H1 (cell line): ENCODE results near the gene PIGT. TPM values are rescaled to one million over a fixed set of nuclear protein-coding genes. Genes with fewer than 3 reads are reported as not detected.

Source experiments
- CTCF ChIA-PET: fragments of 300-600 bp; sonication (Branson Sonifier 250); formaldehyde crosslinking; loops from one replicate; lab custom pipeline; 2021; ENCODE audit not compliant: partially characterized antibody; lab: Charles Lee
- POLR2A ChIA-PET: fragments of 300-600 bp; sonication (Branson Sonifier 250); formaldehyde crosslinking; loops from one replicate; lab custom pipeline; 2021; ENCODE audit warnings: inconsistent platforms; ENCODE audit not compliant: partially characterized antibody; lab: Charles Lee
- DNase-seq, 2 experiments: peaks; one replicate each; pipeline versions ENCODE4 v3.0.0 to v3.0.0-alpha.2; 2010 to 2022; ENCODE audit warnings: low spot score in 2 of 2, low read depth in 1 of 2, mixed read lengths in 1 of 2
- FAIRE-seq: peaks from 2 replicates; lab custom pipeline; 2011; peaks lifted over from hg19 to GRCh38; lab: Jason Lieb, UNC
- H2AFZ ChIP-seq: 2 replicates; pipeline ENCODE4 v1.8.1; 2012; ENCODE audit warnings: low read length, inconsistent platforms
- H2AK5ac ChIP-seq: 2 replicates; pipeline ENCODE4 v1.6.1; 2013; ENCODE audit warnings: low read depth, low read length
- H2BK120ac ChIP-seq: replicated peaks from 2 replicates; pipeline ENCODE3; 2013; ENCODE audit warnings: low read depth, low read length, inconsistent platforms
- H2BK12ac ChIP-seq: 2 replicates; pipeline ENCODE4 v1.6.1; 2013; ENCODE audit warnings: low read depth, low read length
- H2BK15ac ChIP-seq: 2 replicates; pipeline ENCODE4 v1.6.1; 2013; ENCODE audit warnings: low read length
- H2BK20ac ChIP-seq: 2 replicates; pipeline ENCODE4 v1.6.1; 2013; ENCODE audit warnings: low read length
- H2BK5ac ChIP-seq: 2 replicates; pipeline ENCODE4 v1.6.1; 2013; ENCODE audit warnings: low read depth, low read length
- H3K14ac ChIP-seq: 2 replicates; pipeline ENCODE4 v1.6.1; 2013; ENCODE audit warnings: inconsistent platforms; ENCODE audit not compliant: insufficient read length
- H3K18ac ChIP-seq: 2 replicates; pipeline ENCODE4 v1.6.1; 2013; ENCODE audit warnings: low read length; ENCODE audit errors: extremely low read depth
- H3K23ac ChIP-seq: 2 replicates; pipeline ENCODE4 v1.6.1; 2013; ENCODE audit warnings: inconsistent platforms; ENCODE audit not compliant: insufficient read length
- H3K23me2 ChIP-seq: 2 replicates; pipeline ENCODE4 v1.6.1; 2013; ENCODE audit warnings: low read depth, low read length
- H3K27ac ChIP-seq: 2 replicates; pipeline ENCODE4 v1.6.1; 2011; ENCODE audit warnings: low read depth, low read length, inconsistent platforms
- H3K27me3 ChIP-seq, 4 experiments: replicated peaks in 1 of 4; 1 replicate in 1 of 4; 2 replicates in 3 of 4; pipeline versions ENCODE4 v1.6.1 to v1.8.1; 2011 to 2013; ENCODE audit warnings: low read length in 3 of 4, mild to moderate bottlenecking in 3 of 4, inconsistent platforms in 2 of 4, mixed read lengths in 2 of 4, moderate library complexity in 1 of 4; ENCODE audit not compliant: control insufficient read depth in 3 of 4, insufficient read depth in 3 of 4; ENCODE audit errors: extremely low read depth in 1 of 4
- H3K36me3 ChIP-seq, 4 experiments: 2 replicates each; pipeline versions ENCODE4 v1.6.1 to v1.8.1; 2011 to 2013; ENCODE audit warnings: mild to moderate bottlenecking in 4 of 4, low read length in 3 of 4, moderate library complexity in 2 of 4, control low read depth in 1 of 4, inconsistent platforms in 1 of 4; ENCODE audit not compliant: insufficient read depth in 4 of 4, control insufficient read depth in 2 of 4
- H3K4ac ChIP-seq: replicated peaks from 2 replicates; pipeline ENCODE3; 2013; ENCODE audit warnings: low read length, low read depth, mixed read lengths, inconsistent platforms; ENCODE audit not compliant: insufficient read length
- H3K4me1 ChIP-seq, 4 experiments: replicated peaks in 1 of 4; 1 replicate in 1 of 4; 2 replicates in 3 of 4; pipeline versions ENCODE4 v1.6.1 to v1.8.1; 2011 to 2013; ENCODE audit warnings: low read length in 3 of 4, inconsistent platforms in 2 of 4, mixed read lengths in 1 of 4; ENCODE audit not compliant: insufficient read depth in 4 of 4, control insufficient read depth in 3 of 4
- H3K4me2 ChIP-seq, 2 experiments: 2 replicates each; pipeline versions ENCODE4 v1.6.1 to v1.8.1; 2011 to 2013; ENCODE audit warnings: low read depth in 2 of 2, low read length in 2 of 2, control low read depth in 1 of 2, inconsistent platforms in 1 of 2, mild to moderate bottlenecking in 1 of 2; ENCODE audit not compliant: insufficient read depth in 1 of 2
- H3K4me3 ChIP-seq, 4 experiments: fragments of 200-600, 300-600 bp in 1 of 4; sonication (generic), shearing (Covaris generic), sonication (Bioruptor Twin) in 1 of 4; 2 replicates each; pipeline versions ENCODE4 v1.5.1 to v1.8.1; 2011 to 2016; ENCODE audit warnings: low read length in 4 of 4, low read depth in 3 of 4, control low read depth in 2 of 4, inconsistent platforms in 2 of 4, mild to moderate bottlenecking in 2 of 4, mixed read lengths in 1 of 4, moderate library complexity in 1 of 4; ENCODE audit not compliant: insufficient read depth in 2 of 4; ENCODE audit errors: extremely low read depth in 1 of 4
- H3K56ac ChIP-seq: replicated peaks from 2 replicates; pipeline ENCODE3; 2013; ENCODE audit warnings: low read depth, mild to moderate bottlenecking, mixed read lengths, low read length, inconsistent platforms; ENCODE audit not compliant: insufficient read length
- H3K79me1 ChIP-seq: 2 replicates; pipeline ENCODE4 v1.6.1; 2013; ENCODE audit warnings: low read depth, low read length, control low read depth
- H3K79me2 ChIP-seq, 2 experiments: 2 replicates each; pipeline versions ENCODE4 v1.6.1 to v1.8.1; 2012 to 2013; ENCODE audit warnings: low read length in 2 of 2, mild to moderate bottlenecking in 2 of 2, inconsistent platforms in 1 of 2; ENCODE audit not compliant: insufficient read depth in 2 of 2, control insufficient read depth in 1 of 2
- H3K9ac ChIP-seq, 4 experiments: replicated peaks in 1 of 4; 1 replicate in 1 of 4; 2 replicates in 3 of 4; pipeline versions ENCODE4 v1.6.1 to v1.8.1; 2011 to 2013; ENCODE audit warnings: low read depth in 3 of 4, low read length in 3 of 4, control low read depth in 2 of 4, mild to moderate bottlenecking in 2 of 4, moderate library complexity in 2 of 4, inconsistent platforms in 1 of 4; ENCODE audit errors: extremely low read depth in 1 of 4
- H3K9me3 ChIP-seq, 2 experiments: 2 replicates each; pipeline versions ENCODE4 v1.6.1 to v1.8.1; 2012 to 2013; ENCODE audit warnings: mild to moderate bottlenecking in 2 of 2, moderate library complexity in 2 of 2, control low read depth in 1 of 2, inconsistent platforms in 1 of 2, low read depth in 1 of 2, low read length in 1 of 2, mixed read lengths in 1 of 2; ENCODE audit not compliant: insufficient read depth in 2 of 2
- H4K20me1 ChIP-seq, 2 experiments: replicated peaks in 1 of 2; 2 replicates each; pipeline versions ENCODE3 to v1.8.1; 2011 to 2013; ENCODE audit warnings: inconsistent platforms in 2 of 2, low read length in 2 of 2, mild to moderate bottlenecking in 1 of 2; ENCODE audit not compliant: insufficient read depth in 2 of 2, control insufficient read depth in 1 of 2
- H4K5ac ChIP-seq: 2 replicates; pipeline ENCODE4 v1.6.1; 2013; ENCODE audit warnings: low read length, low read depth, mixed read lengths, inconsistent platforms; ENCODE audit not compliant: insufficient read length
- H4K8ac ChIP-seq: 2 replicates; pipeline ENCODE4 v1.8.0; 2013; ENCODE audit warnings: mild to moderate bottlenecking, moderate library complexity, low read length, inconsistent platforms; ENCODE audit not compliant: insufficient read depth; ENCODE audit errors: extremely low read depth
- H4K91ac ChIP-seq: replicated peaks from 2 replicates; pipeline ENCODE3; 2013; ENCODE audit warnings: low read length, mixed read lengths, inconsistent platforms; ENCODE audit not compliant: insufficient read length
- BRCA1 ChIP-seq: IDR thresholded peaks from 2 replicates; pipeline ENCODE4 v1.6.1; 2012; ENCODE audit warnings: low read depth, low read length, improper control_type of control experiment
- EZH2 ChIP-seq: fragments of 200-600 bp; sonication (generic); IDR thresholded peaks from 2 replicates; pipeline ENCODE4 v1.7.1; 2012; ENCODE audit warnings: low read depth, mild to moderate bottlenecking, moderate library complexity, low read length, inconsistent platforms; ENCODE audit not compliant: severe bottlenecking
- KDM1A ChIP-seq: fragments of 200-600, 300-600 bp; sonication (generic); IDR thresholded peaks from 2 replicates; pipeline ENCODE4 v1.7.1; 2016; ENCODE audit warnings: mild to moderate bottlenecking, low read length, borderline replicate concordance
- SIRT6 ChIP-seq: IDR thresholded peaks from one replicate; pipeline ENCODE4 v1.7.1; 2012; ENCODE audit warnings: low read length, inconsistent platforms
- YY1 ChIP-seq: IDR thresholded peaks from 2 replicates; pipeline ENCODE4 v1.6.1; 2011; ENCODE audit warnings: low read depth, mild to moderate bottlenecking, low read length
- WGBS, 2 experiments: shearing (Covaris generic) in 1 of 2; methylation state at CpG; one replicate each; pipeline versions ENCODE4 v1.1.6 to v1.1.7; 2013 to 2015; ENCODE audit warnings: low lambda C conversion rate in 2 of 2, mixed read lengths in 2 of 2, inconsistent platforms in 1 of 2, low coverage in 1 of 2, missing lambda C conversion rate in 1 of 2; ENCODE audit not compliant: insufficient replicate concordance in 2 of 2, insufficient coverage in 1 of 2, insufficient read length in 1 of 2; ENCODE audit errors: extremely low coverage in 1 of 2, missing lambda C conversion rate in 1 of 2; 5-methylcytosine and 5-hydroxymethylcytosine counted together
- polyA plus RNA-seq, 7 experiments: library from polyadenylated mRNA; depleted of rRNA in 3 of 7; stranded (reverse) in 5 of 7; unstranded in 2 of 7; fragments of >200 nt in 5 of 7; fragments of 200-250 nt in 2 of 7; gene quantifications; 1 replicate in 5 of 7; 2 replicates in 1 of 7; 4 replicates in 1 of 7; pipeline versions ENCODE4 v1.2.1 to v1.2.3, GENCODE V29; 2011 to 2013; ENCODE audit warnings: missing spikeins in 2 of 7, mixed read lengths in 2 of 7
- total RNA-seq: library from RNA; stranded (reverse); fragmentation: NEBNext Ultra II Directional; extraction: Animal tissue kit (Norgen Biotek cat#: 25700); gene quantifications from 2 replicates; pipeline ENCODE4 v1.2.1, GENCODE V29; 2021

Gene PIGT
- total and polyA plus RNA-seq, 2 of the 8 experiments (the other 6 are each of a cell fraction or from before 2014, with no cell fraction given), result 66.0 to 89.7 TPM

GRCh38 chr20:45374966-45375365 lies 41.0 kb upstream of the PIGT start:
- Histone ChIP-seq H3K23me2 (peaks cover 4% of the 10 kb centered on the region), H4K91ac (no peak overlapping the region), H3K79me2 (no peaks in the 10 kb centered on the region)
- TF ChIP-seq EZH2 (no peak), YY1 (no peak), SIRT6 (no peak), KDM1A (no peak), BRCA1 (no peak)
- TF ChIP-seq, all 59 proteins: peak for 0
- no peak overlapping the region for H2BK120ac ChIP-seq
- no peak overlapping the region for H3K23ac ChIP-seq
- H3K9me3 ChIP-seq, result no peaks in the 10 kb centered on the region
- H3K14ac ChIP-seq, result no peak overlapping the region
- no peak overlapping the region for H2BK5ac ChIP-seq
- H3K4me3 ChIP-seq, result no peak overlapping the region
- no peak overlapping the region for H2AFZ ChIP-seq
- H3K18ac ChIP-seq, result no peak overlapping the region
- 98% methylated on average over 14 of the region's 14 CpGs; no CpG with 5 or more reads in 1 of the 2 experiments for WGBS, 2 experiments
- ChIA-PET CTCF (interaction anchor here (0.6 to 11.9 kb wide), 14 partner anchors 13 to 425 kb away, joined by 3 to 186 read pairs (median 22); partner anchors contain the start of genes DBNDD2, SDC4, SYS1 and WFDC2), POLR2A (interaction anchor here (1.3 to 4.5 kb wide), 5 partner anchors 20 to 39 kb away, joined by 3 to 42 read pairs (median 4); partner anchors contain the start of gene DBNDD2)
- H2BK20ac ChIP-seq, result no peak overlapping the region
- no peak overlapping the region for H2AK5ac ChIP-seq
- no peak overlapping the region for H2BK15ac ChIP-seq
- H3K4ac ChIP-seq, result no peak overlapping the region
- H3K9ac ChIP-seq, result no peak overlapping the region
- no peak overlapping the region for H4K8ac ChIP-seq
- H4K20me1 ChIP-seq, result no peaks in the 10 kb centered on the region
- H3K4me2 ChIP-seq, result no peak overlapping the region
- FAIRE-seq, result no peak
- no peak overlapping the region for H3K56ac ChIP-seq
- H2BK12ac ChIP-seq, result no peak overlapping the region
- H3K27ac ChIP-seq, result no peak overlapping the region
- H3K36me3 ChIP-seq, result no peaks in the 10 kb centered on the region
- peaks cover 0 to 12% (median 9%) of the 10 kb centered on the region in 4 experiments; a peak in 3 of 7 replicates for H3K27me3 ChIP-seq
- no peak overlapping the region for H4K5ac ChIP-seq
- H3K79me1 ChIP-seq, result no peaks in the 10 kb centered on the region
- H3K4me1 ChIP-seq, result peaks cover 0 to 18% (median 10%) of the 10 kb centered on the region in 4 experiments; a peak in 6 of 7 replicates
- peak in 1 of 2 experiments; percentile 35 for DNase-seq
